Fibroblast of pulmonary artery (primary cell): ENCODE data around the gene TRAF6.
"Not testable (repeated sequence)": the region's sequence is repeated elsewhere in the genome, so short reads cannot be mapped to it uniquely, and the experiment has no call there.

ENCODE experiments used
- DNase-seq: peaks from one replicate; pipeline ENCODE4 v3.0.0-alpha.2; 2010; ENCODE audit warnings: low read depth
- H3K4me3 ChIP-seq: replicated peaks from 2 replicates; pipeline ENCODE4 v1.5.1; 2011; ENCODE audit warnings: low read depth, mild to moderate bottlenecking, control low read depth, low read length, moderate library complexity
- CTCF ChIP-seq: IDR thresholded peaks from 2 replicates; pipeline ENCODE4 v1.5.1; 2011; ENCODE audit warnings: mild to moderate bottlenecking, control low read depth, low read length, inconsistent platforms; ENCODE audit errors: missing control alignments

TRAF6 gene, protein sequence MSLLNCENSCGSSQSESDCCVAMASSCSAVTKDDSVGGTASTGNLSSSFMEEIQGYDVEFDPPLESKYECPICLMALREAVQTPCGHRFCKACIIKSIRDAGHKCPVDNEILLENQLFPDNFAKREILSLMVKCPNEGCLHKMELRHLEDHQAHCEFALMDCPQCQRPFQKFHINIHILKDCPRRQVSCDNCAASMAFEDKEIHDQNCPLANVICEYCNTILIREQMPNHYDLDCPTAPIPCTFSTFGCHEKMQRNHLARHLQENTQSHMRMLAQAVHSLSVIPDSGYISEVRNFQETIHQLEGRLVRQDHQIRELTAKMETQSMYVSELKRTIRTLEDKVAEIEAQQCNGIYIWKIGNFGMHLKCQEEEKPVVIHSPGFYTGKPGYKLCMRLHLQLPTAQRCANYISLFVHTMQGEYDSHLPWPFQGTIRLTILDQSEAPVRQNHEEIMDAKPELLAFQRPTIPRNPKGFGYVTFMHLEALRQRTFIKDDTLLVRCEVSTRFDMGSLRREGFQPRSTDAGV

DNA sequence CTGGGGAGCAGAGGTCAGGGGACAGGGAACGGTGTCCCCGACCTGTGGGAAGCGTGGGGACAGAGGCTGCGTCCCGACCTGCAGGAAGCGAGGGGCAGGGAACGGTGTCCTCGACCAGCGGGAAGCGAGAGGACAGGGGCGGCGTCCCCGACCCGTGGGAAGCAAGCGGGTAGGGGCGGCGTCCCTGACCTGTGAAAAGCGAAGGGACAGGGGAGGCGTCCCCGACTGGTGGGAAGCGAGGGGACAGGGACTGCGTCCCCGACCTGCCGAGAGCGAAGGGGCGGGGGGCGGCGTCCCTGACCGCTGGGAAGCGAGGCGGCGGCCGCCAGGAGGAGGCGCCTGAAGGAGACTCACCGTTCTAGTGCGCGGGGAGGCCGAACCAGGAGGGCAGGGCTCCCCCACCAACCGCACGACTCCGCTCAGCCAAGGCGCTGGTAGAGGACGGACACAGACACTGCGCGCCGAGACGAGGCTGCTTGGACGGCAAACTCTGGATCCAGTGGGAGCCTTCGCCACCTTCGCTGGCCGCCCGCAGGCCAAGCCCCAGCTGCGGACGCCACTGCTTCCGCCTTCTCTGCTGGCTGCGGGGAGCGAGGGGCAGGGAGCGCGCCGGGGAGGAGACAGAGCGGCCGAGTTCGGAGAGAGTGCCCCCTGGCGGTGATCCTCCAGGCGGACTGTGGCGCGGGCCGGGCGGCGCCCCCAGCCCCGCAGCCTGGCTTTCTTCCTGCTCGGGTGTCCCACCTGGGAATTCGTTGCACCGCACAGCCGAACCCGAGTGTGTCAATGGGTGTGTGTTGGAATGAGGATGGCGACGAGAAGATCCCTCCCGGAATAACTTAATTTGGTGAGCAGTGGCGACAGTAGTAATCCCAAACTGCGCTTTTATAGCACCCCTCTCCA lies at the start of gene TRAF6:
TSS of gene TRAF6 (minus strand) at position 579 of the 900 bp plus-strand sequence. CDS start 8,757 bp downstream, outside the sequence.
- peak; percentile 65 for TF ChIP-seq CTCF
- peak; percentile 86 for DNase-seq
- H3K4me3 ChIP-seq: peak within 1 kb of the TSS; percentile 82

DNA sequence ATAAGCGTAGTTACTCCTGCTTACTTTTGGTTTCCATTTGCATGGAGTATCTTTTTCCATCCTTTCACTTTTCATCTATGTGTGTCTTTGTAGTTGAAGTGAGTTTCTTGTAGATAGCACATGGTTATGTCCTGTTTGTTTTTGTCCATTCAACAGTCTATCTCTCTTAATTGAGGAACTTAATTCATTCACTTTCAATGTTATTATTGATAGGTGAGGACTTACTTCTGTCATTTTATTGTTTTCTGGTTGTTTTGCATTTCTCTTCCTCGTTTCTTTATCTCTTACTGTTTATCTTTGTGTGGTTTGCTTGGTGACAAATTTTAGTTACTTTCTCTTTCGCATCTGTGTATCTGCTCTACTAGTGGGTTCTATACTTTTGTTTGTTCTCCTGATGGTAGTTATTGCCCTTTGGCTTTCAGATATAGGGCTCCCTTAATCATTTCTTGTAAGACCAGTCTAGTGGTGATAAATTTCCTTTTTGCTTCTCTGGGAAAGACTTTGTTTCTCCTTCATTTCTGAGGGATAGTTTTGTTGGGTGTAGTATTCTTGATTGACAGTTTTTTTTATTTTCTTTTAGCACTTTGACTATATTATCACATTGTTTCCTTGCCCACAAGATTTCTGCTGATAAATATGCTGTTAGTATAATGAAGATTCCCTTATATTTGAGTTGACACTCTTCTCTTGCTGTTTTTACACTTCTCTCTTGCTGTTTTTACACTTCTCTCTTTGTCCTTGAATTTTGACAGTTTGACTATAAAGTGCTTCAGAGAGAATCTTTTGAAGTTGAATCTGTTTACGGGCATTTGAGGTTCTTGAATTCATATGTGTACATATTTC lies 48.7 kb upstream of the TRAF6 start:
- TF ChIP-seq CTCF: no peak
- DNase-seq: no peak

DNA sequence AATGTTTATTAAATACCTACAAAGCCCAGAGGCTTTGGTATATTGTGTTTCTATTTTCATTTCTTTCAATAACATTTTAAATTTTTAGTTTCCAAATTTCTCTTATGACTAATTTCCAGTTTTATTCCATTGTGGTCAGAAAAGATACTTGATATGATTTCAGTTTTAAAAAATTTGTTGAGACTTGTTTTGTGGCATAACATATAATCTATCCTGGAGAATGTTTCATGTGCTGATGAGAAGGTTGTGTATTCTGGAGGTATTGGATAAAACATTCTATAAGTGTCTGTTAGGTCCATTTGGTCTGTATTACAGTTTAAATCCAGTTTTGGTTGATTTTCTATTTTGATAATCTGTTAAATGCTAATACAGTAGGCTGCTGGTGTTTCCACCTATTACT lies 47.9 kb upstream of the TRAF6 start:
- TF ChIP-seq CTCF: no peak
- no peak for DNase-seq
- no peak overlapping the region for H3K4me3 ChIP-seq

More for the DNA sequence above, 48.7 kb upstream of the TRAF6 start:
- H3K4me3 ChIP-seq: no peak overlapping the region

DNA sequence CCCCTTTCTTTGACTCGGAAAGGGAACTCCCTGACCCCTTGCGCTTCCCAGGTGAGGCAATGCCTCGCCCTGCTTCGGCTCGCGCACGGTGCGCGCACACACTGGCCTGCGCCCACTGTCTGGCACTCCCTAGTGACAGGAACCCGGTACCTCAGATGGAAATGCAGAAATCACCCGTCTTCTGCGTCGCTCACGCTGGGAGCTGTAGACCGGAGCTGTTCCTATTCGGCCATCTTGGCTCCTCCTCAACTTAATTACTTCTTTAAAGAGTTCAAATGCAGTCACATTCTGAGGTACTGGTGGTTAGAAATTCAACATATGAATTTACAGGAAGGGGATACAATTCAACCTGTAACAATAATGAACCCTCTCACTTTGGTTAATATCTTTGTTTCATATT lies 47.3 kb upstream of the TRAF6 start:
- DNase-seq, H3K4me3 ChIP-seq: not testable (repeated sequence)

DNA sequence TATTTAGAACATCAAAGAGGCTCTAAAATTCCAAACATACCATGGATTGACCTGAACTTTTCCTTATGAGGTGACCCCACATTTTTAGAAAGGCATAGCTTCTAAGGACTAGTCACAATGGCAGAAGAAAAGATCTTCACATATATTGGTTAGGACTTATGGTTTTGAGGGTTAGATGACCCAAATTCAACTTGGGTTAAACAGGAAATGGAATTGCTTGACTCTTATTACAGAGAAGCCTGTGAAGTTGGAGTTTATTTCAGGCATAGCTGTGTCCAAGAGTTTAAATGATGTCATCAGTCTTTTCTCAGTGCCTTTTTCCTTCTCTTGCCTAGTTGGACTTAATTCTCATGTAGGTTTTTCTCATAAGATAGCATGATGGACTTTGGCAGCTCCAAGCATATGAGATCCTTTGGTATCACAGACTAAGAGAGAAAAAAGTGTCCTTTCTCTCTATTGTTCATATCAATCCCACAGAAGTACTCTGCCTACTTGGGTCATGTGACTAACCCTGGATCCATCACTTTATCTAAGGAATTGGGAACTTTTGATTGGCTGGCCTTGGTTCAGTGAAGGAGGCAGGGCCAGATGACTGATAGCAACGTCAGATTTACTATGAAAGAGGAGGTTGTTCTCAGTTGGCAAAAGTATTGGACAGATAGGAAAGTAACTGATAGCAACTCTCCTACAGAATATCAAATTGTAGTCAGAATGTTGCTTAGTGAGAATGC lies 40.5 kb upstream of the TRAF6 start:
- no peak overlapping the region for H3K4me3 ChIP-seq
- TF ChIP-seq CTCF: no peak
- DNase-seq: no peak

GRCh38 chr11:36540998-36541397 lies 30.9 kb upstream of the TRAF6 start:
- DNase-seq: peak; percentile 69
- TF ChIP-seq CTCF: peak; percentile 46
- H3K4me3 ChIP-seq: no peak overlapping the region
